ENCODE data around the gene EIF4E2. TPM values are rescaled to one million over a fixed set of nuclear protein-coding genes. Genes with fewer than 3 reads are reported as not detected.

Gene EIF4E2
- total and polyA plus RNA-seq, 2 of the 13 experiments (the other 11 are each of a cell fraction or from before 2014, with no cell fraction given): 25.0 to 101 TPM

- TF ChIP-seq ZNF362 (CRISPR knock-in tag; IDR thresholded peaks at IDR 0.05; ENCODE audit: borderline replicate concordance): no peak; the same call in 1 of the 2 replicates
- TF ChIP-seq ZNF3 (CRISPR knock-in tag; IDR thresholded peaks at IDR 0.05): no peak
- no peak for TF ChIP-seq ZFP91 (CRISPR knock-in tag; IDR thresholded peaks at IDR 0.05; ENCODE audit: borderline replicate concordance)
- TF ChIP-seq IRX3 (CRISPR knock-in tag; IDR thresholded peaks at IDR 0.05; ENCODE audit: borderline replicate concordance, low read depth): 0 out of 2 replicates have a peak, but pooled peaks have one; percentile 20
- no peak for TF ChIP-seq ZNF296 (CRISPR knock-in tag; conservative IDR thresholded peaks at IDR 0.05)
- TF ChIP-seq ZNF720 (CRISPR knock-in tag; IDR thresholded peaks at IDR 0.05): no peak
- TF ChIP-seq SOX6 (IDR thresholded peaks at IDR 0.05): no peak
- TF ChIP-seq SOX6 (CRISPR knock-in tag; IDR thresholded peaks at IDR 0.05): peak; percentile 9; the same call in 1 of the 2 replicates
- TF ChIP-seq NRL (CRISPR knock-in tag; IDR thresholded peaks at IDR 0.05; ENCODE audit: borderline replicate concordance): no peak
- no peak for TF ChIP-seq FLYWCH1 (CRISPR knock-in tag; IDR thresholded peaks at IDR 0.05)
- TF ChIP-seq NFIC (IDR thresholded peaks at IDR 0.05; ENCODE audit: low read length): peak; percentile 40; the same call in 1 of the 2 replicates
- peak; percentile 28; the same call in 1 of the 2 replicates for TF ChIP-seq YEATS4 (CRISPR knock-in tag; IDR thresholded peaks at IDR 0.05; ENCODE audit: borderline replicate concordance)
- TF ChIP-seq ZNF264 (CRISPR knock-in tag; IDR thresholded peaks at IDR 0.05): 0 out of 2 replicates have a peak, but pooled peaks have one; percentile 43
- no peak for TF ChIP-seq ZNF280B (CRISPR knock-in tag; IDR thresholded peaks at IDR 0.05; ENCODE audit: borderline replicate concordance)
- peak; percentile 58; the same call in 1 of the 2 replicates for TF ChIP-seq ZNF761 (CRISPR knock-in tag; conservative IDR thresholded peaks at IDR 0.05)
- TF ChIP-seq SP2 (CRISPR knock-in tag; IDR thresholded peaks at IDR 0.05): no peak
- TF ChIP-seq ZNF660 (CRISPR knock-in tag; IDR thresholded peaks at IDR 0.05; ENCODE audit: borderline replicate concordance, low read depth): no peak
- no peak for TF ChIP-seq EZH2 (conservative IDR thresholded peaks at IDR 0.05; ENCODE audit: low read depth, low read length)
- no peak for TF ChIP-seq ZNF83 (CRISPR knock-in tag; IDR thresholded peaks at IDR 0.05; ENCODE audit: borderline replicate concordance)
- TF ChIP-seq YEATS2 (CRISPR knock-in tag; IDR thresholded peaks at IDR 0.05; ENCODE audit: borderline replicate concordance): no peak
- TF ChIP-seq AGO2 (optimal IDR thresholded peaks at IDR 0.05; ENCODE audit: low read depth, low read length): no peak
- TF ChIP-seq RARA (CRISPR knock-in tag; IDR thresholded peaks at IDR 0.05): 0 out of 2 replicates have a peak, but pooled peaks have one; percentile 31
- no peak for TF ChIP-seq DNMT1 (CRISPR knock-in tag; IDR thresholded peaks at IDR 0.05)
Measured at GRCh38 chr2:232574674-232575403, 24.4 kb downstream of the EIF4E2 start (continued).

Measured in HepG2 (cell line).